ENCODE data around the gene IQUB.
"Not testable (repeated sequence)": the region's sequence is repeated elsewhere in the genome, so short reads cannot be mapped to it uniquely, and the experiment has no call there.

The IQUB gene

GRCh38 chr7:123538897-123539296 is 4.5 kb upstream of the IQUB start:
- H3K27me3 ChIP-seq (replicated peaks; ENCODE audit: control insufficient read depth, insufficient read depth, low read length) = no peaks in the 10 kb centered on the region
- H3K36me3 ChIP-seq (ENCODE audit: control insufficient read depth, insufficient read depth, low read length, severe bottlenecking) = peaks cover 10% of the 10 kb centered on the region
- H3K9me3 ChIP-seq (ENCODE audit: control insufficient read depth, low read length) = no peaks in the 10 kb centered on the region
- H3K4me3 ChIP-seq (ENCODE audit: low read length) = no peak overlapping the region
- no peak for DNase-seq (ENCODE audit: low read depth)
- peaks cover 17% of the 10 kb centered on the region for H3K4me1 ChIP-seq (ENCODE audit: control insufficient read depth, insufficient read depth, low read length)
- H3K9ac ChIP-seq (ENCODE audit: low read length) = no peak overlapping the region

- peak; percentile 66 for DNase-seq (ENCODE audit: low read depth)
- Histone ChIP-seq H3K4me1 (ENCODE audit: control insufficient read depth, insufficient read depth, low read length) (peaks cover 19% of the 10 kb centered on the region), H3K4me3 (ENCODE audit: low read length) (no peak overlapping the region), H3K36me3 (ENCODE audit: control insufficient read depth, insufficient read depth, low read length, severe bottlenecking) (peaks cover 7% of the 10 kb centered on the region), H3K9me3 (ENCODE audit: control insufficient read depth, low read length) (no peaks in the 10 kb centered on the region), H3K27me3 (replicated peaks; ENCODE audit: control insufficient read depth, insufficient read depth, low read length) (no peaks in the 10 kb centered on the region), H3K9ac (ENCODE audit: low read length) (no peak overlapping the region)
Observed at GRCh38 chr7:123538189-123538714, 3.9 kb upstream of the IQUB start.

DNA sequence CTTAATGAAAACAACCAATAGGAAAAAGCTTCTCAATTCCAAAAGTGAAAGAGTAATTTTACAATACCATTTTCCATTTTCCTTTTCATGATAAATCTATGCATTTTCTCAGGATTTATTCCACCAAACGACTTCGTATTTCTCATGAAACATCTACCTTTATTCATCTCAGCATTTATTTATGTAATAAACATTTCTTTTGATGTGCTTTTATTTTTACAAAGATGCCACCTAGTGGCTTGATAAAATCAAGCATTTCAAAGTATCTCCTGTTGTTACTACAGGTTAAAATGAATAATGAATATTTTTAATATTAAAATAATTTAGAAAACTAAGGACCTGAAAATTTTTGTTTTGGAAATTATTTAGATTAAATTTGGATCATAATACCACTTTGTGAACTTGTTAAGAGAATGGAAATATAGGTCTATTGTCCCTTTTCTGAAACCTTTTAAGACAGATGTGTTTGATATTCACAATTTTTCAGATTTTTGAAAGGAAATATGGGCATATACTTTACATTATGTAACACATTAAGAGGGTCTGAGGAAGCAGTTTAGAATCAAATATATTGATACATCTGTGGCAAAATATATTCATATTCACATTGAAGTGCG is 2.7 kb upstream of the IQUB start:
- peak; percentile 71 for DNase-seq (ENCODE audit: low read depth)
- H3K4me1 ChIP-seq (ENCODE audit: control insufficient read depth, insufficient read depth, low read length) = peaks cover 19% of the 10 kb centered on the region
- H3K27me3 ChIP-seq (replicated peaks; ENCODE audit: control insufficient read depth, insufficient read depth, low read length) = no peaks in the 10 kb centered on the region
- H3K9me3 ChIP-seq (ENCODE audit: control insufficient read depth, low read length) = no peaks in the 10 kb centered on the region
- H3K4me3 ChIP-seq (ENCODE audit: low read length) = no peak overlapping the region
- H3K9ac ChIP-seq (ENCODE audit: low read length) = no peak overlapping the region
- peaks cover 3% of the 10 kb centered on the region for H3K36me3 ChIP-seq (ENCODE audit: control insufficient read depth, insufficient read depth, low read length, severe bottlenecking)

GRCh38 chr7:123535517-123535916 is 1.1 kb upstream of the IQUB start:
- H3K9me3 ChIP-seq (ENCODE audit: control insufficient read depth, low read length) = no peaks in the 10 kb centered on the region
- H3K27me3 ChIP-seq (replicated peaks; ENCODE audit: control insufficient read depth, insufficient read depth, low read length) = no peaks in the 10 kb centered on the region
- peak overlapping the region; percentile 80 for H3K4me3 ChIP-seq (ENCODE audit: low read length)
- no peaks in the 10 kb centered on the region for H3K36me3 ChIP-seq (ENCODE audit: control insufficient read depth, insufficient read depth, low read length, severe bottlenecking)
- H3K9ac ChIP-seq (ENCODE audit: low read length) = peak overlapping the region; percentile 54
- no peak for DNase-seq (ENCODE audit: low read depth)
- peaks cover 19% of the 10 kb centered on the region for H3K4me1 ChIP-seq (ENCODE audit: control insufficient read depth, insufficient read depth, low read length)

- Histone ChIP-seq H3K9ac (ENCODE audit: low read length) (peak overlapping the region; percentile 73), H3K36me3 (ENCODE audit: control insufficient read depth, insufficient read depth, low read length, severe bottlenecking) (no peaks in the 10 kb centered on the region), H3K9me3 (ENCODE audit: control insufficient read depth, low read length) (no peaks in the 10 kb centered on the region), H3K4me3 (ENCODE audit: low read length) (peak overlapping the region; percentile 87), H3K4me1 (ENCODE audit: control insufficient read depth, insufficient read depth, low read length) (peaks cover 19% of the 10 kb centered on the region), H3K27me3 (replicated peaks; ENCODE audit: control insufficient read depth, insufficient read depth, low read length) (no peaks in the 10 kb centered on the region)
- DNase-seq (ENCODE audit: low read depth) = no peak
Observed at GRCh38 chr7:123533929-123534382, 439 bp downstream of the IQUB start.

- Histone ChIP-seq H3K9ac (ENCODE audit: low read length) (peak overlapping the region; percentile 73), H3K4me3 (ENCODE audit: low read length) (peak overlapping the region; percentile 87), H3K4me1 (ENCODE audit: control insufficient read depth, insufficient read depth, low read length) (peaks cover 15% of the 10 kb centered on the region), H3K27me3 (replicated peaks; ENCODE audit: control insufficient read depth, insufficient read depth, low read length) (no peaks in the 10 kb centered on the region), H3K9me3 (ENCODE audit: control insufficient read depth, low read length) (no peaks in the 10 kb centered on the region), H3K36me3 (ENCODE audit: control insufficient read depth, insufficient read depth, low read length, severe bottlenecking) (no peaks in the 10 kb centered on the region)
- no peak for DNase-seq (ENCODE audit: low read depth)
Observed at GRCh38 chr7:123533553-123533917, 860 bp downstream of the IQUB start.

- peak; percentile 41 for DNase-seq (ENCODE audit: low read depth)
- Histone ChIP-seq H3K9ac (ENCODE audit: low read length) (peak overlapping the region; percentile 46), H3K4me3 (ENCODE audit: low read length) (peak overlapping the region; percentile 87)
- not testable (repeated sequence) for H3K36me3 ChIP-seq (ENCODE audit: control insufficient read depth, insufficient read depth, low read length, severe bottlenecking); H3K4me1 ChIP-seq (ENCODE audit: control insufficient read depth, insufficient read depth, low read length); H3K9me3 ChIP-seq (ENCODE audit: control insufficient read depth, low read length); H3K27me3 ChIP-seq (replicated peaks; ENCODE audit: control insufficient read depth, insufficient read depth, low read length)
Observed at GRCh38 chr7:123532788-123533552, 1.4 kb downstream of the IQUB start.

- not testable (repeated sequence) for H3K27me3 ChIP-seq (replicated peaks; ENCODE audit: control insufficient read depth, insufficient read depth, low read length); H3K9me3 ChIP-seq (ENCODE audit: control insufficient read depth, low read length); DNase-seq (ENCODE audit: low read depth); H3K4me1 ChIP-seq (ENCODE audit: control insufficient read depth, insufficient read depth, low read length); H3K9ac ChIP-seq (ENCODE audit: low read length); H3K36me3 ChIP-seq (ENCODE audit: control insufficient read depth, insufficient read depth, low read length, severe bottlenecking)
- peak overlapping the region; percentile 87 for H3K4me3 ChIP-seq (ENCODE audit: low read length)
Observed at GRCh38 chr7:123532343-123532742, 2.1 kb downstream of the IQUB start.

GRCh38 chr7:123530035-123530591 is 4.3 kb downstream of the IQUB start:
- H3K4me1 ChIP-seq (ENCODE audit: control insufficient read depth, insufficient read depth, low read length); H3K9ac ChIP-seq (ENCODE audit: low read length); DNase-seq (ENCODE audit: low read depth); H3K27me3 ChIP-seq (replicated peaks; ENCODE audit: control insufficient read depth, insufficient read depth, low read length); H3K9me3 ChIP-seq (ENCODE audit: control insufficient read depth, low read length); H3K4me3 ChIP-seq (ENCODE audit: low read length); H3K36me3 ChIP-seq (ENCODE audit: control insufficient read depth, insufficient read depth, low read length, severe bottlenecking): not testable (repeated sequence)

- no peak for DNase-seq (ENCODE audit: low read depth)
- Histone ChIP-seq H3K36me3 (ENCODE audit: control insufficient read depth, insufficient read depth, low read length, severe bottlenecking) (no peaks in the 10 kb centered on the region), H3K4me1 (ENCODE audit: control insufficient read depth, insufficient read depth, low read length) (no peaks in the 10 kb centered on the region), H3K9me3 (ENCODE audit: control insufficient read depth, low read length) (no peaks in the 10 kb centered on the region), H3K27me3 (replicated peaks; ENCODE audit: control insufficient read depth, insufficient read depth, low read length) (no peaks in the 10 kb centered on the region), H3K9ac (ENCODE audit: low read length) (no peak overlapping the region), H3K4me3 (ENCODE audit: low read length) (no peak overlapping the region)
Observed at GRCh38 chr7:123528265-123528664, 6.1 kb downstream of the IQUB start.

DNA sequence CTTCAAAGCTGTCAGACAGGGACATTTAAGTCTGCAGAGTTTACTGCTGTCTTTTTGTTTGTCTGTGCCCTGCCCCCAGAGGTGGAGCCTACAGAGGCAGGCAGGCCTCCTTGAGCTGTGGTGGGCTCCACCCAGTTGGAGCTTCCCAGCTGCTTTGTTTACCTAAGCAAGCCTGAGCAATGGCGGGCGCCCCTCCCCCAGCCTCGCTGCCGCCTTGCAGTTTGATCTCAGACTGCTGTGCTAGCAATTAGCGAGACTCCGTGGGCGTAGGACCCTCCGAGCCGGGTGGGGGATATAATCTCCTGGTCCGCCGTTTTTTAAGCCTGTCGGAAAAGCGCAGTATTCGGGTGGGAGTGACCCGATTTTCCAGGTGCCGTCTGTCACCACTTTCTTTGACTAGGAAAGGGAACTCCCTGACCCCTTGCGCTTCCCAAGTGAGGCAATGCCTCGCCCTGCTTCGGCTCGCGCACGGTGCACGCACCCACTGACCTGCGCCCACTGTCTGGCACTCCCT is 6.6 kb downstream of the IQUB start:
- H3K4me3 ChIP-seq (ENCODE audit: low read length); H3K36me3 ChIP-seq (ENCODE audit: control insufficient read depth, insufficient read depth, low read length, severe bottlenecking); DNase-seq (ENCODE audit: low read depth): not testable (repeated sequence)

More for the DNA sequence above, 6.6 kb downstream of the IQUB start:
- not testable (repeated sequence) for H3K9me3 ChIP-seq (ENCODE audit: control insufficient read depth, low read length); H3K4me1 ChIP-seq (ENCODE audit: control insufficient read depth, insufficient read depth, low read length); H3K9ac ChIP-seq (ENCODE audit: low read length); H3K27me3 ChIP-seq (replicated peaks; ENCODE audit: control insufficient read depth, insufficient read depth, low read length)

Data from adipocyte (in vitro differentiated cells).